Activated CD4-positive, CD25-positive, alpha-beta regulatory T cell (primary cell): ENCODE results near the gene ZDHHC23.

Experiments
- DNase-seq, 4 experiments: peaks; one replicate each; lab custom pipeline; 2025; lab: John Stamatoyannopoulos, UW

ZDHHC23 gene

DNA sequence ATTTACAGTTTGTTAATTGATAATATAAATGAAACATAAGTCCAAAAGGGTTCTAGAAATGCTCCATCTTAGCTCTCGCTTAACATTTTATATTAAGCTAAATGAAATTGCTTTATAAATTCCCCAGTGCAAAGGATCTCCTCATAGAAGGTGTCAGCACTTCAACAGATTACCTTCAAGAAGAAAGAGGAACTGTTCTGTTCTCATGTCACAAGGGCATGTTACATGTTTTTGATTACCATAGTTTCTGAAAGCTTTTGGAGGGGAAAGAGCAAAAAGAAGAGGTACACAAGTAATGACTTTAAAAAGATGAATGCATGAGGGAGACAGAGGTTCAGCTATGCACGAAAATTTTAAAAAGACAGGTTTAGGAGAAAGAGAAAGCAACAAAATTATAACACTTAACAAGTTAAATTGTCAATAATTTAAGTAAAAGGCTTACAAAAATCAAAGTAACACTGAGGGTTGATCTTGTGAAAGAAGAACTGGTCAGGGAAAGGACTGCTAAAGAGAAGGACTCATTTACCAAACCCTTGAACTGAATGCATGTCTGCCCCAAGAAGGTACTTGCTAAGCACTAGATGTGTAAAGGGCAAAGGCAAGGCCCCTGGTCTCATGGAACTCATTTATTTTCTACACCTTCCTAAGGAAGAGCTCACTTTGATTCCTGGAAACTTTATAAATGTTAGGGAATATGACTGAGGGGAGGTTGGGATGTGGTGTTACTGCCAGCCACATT lies 63.4 kb downstream of the ZDHHC23 start:
- DNase-seq = no peak
